ENCODE results near the gene C17orf67. TPM values are rescaled to one million over a fixed set of nuclear protein-coding genes. Genes with fewer than 3 reads are reported as not detected.

The C17orf67 gene
- total RNA-seq, 1 donor: 0.86 TPM

GRCh38 chr17:56793531-56793930, 40.2 kb downstream of the C17orf67 start:
- no peak for TF ChIP-seq CTCF (IDR thresholded peaks at IDR 0.05; ENCODE audit: insufficient read depth, low read depth, low read length)
- H3K4me3 ChIP-seq (ENCODE audit: low read depth, low read length): no peak overlapping the region
- DNase-seq (ENCODE audit: low read depth): no peak

GRCh38 chr17:56792267-56792666, 41.5 kb downstream of the C17orf67 start:
- no peak for TF ChIP-seq CTCF (IDR thresholded peaks at IDR 0.05; ENCODE audit: insufficient read depth, low read depth, low read length)
- H3K4me3 ChIP-seq (ENCODE audit: low read depth, low read length): no peak overlapping the region
- no peak for DNase-seq (ENCODE audit: low read depth)

- TF ChIP-seq CTCF (IDR thresholded peaks at IDR 0.05; ENCODE audit: insufficient read depth, low read depth, low read length): no peak
- no peak overlapping the region for H3K4me3 ChIP-seq (ENCODE audit: low read depth, low read length)
- peak; percentile 97 for DNase-seq (ENCODE audit: low read depth)
Measured at GRCh38 chr17:56786989-56787482, 46.7 kb downstream of the C17orf67 start.

- no peak overlapping the region for H3K4me3 ChIP-seq (ENCODE audit: low read depth, low read length)
- DNase-seq (ENCODE audit: low read depth): no peak
- no peak for TF ChIP-seq CTCF (IDR thresholded peaks at IDR 0.05; ENCODE audit: insufficient read depth, low read depth, low read length)
Measured at GRCh38 chr17:56785997-56786680, 47.6 kb downstream of the C17orf67 start.

- DNase-seq (ENCODE audit: low read depth): peak; percentile 46
- H3K4me3 ChIP-seq (ENCODE audit: low read depth, low read length): no peak overlapping the region
- TF ChIP-seq CTCF (IDR thresholded peaks at IDR 0.05; ENCODE audit: insufficient read depth, low read depth, low read length): no peak
Measured at GRCh38 chr17:56785405-56785804, 48.3 kb downstream of the C17orf67 start.

GRCh38 chr17:56782338-56782737, 51.4 kb downstream of the C17orf67 start:
- TF ChIP-seq CTCF (IDR thresholded peaks at IDR 0.05; ENCODE audit: insufficient read depth, low read depth, low read length): no peak
- H3K4me3 ChIP-seq (ENCODE audit: low read depth, low read length): no peak overlapping the region
- DNase-seq (ENCODE audit: low read depth): no peak

GRCh38 chr17:56781906-56782305, 51.8 kb downstream of the C17orf67 start:
- DNase-seq (ENCODE audit: low read depth): no peak
- H3K4me3 ChIP-seq (ENCODE audit: low read depth, low read length): no peak overlapping the region
- TF ChIP-seq CTCF (IDR thresholded peaks at IDR 0.05; ENCODE audit: insufficient read depth, low read depth, low read length): no peak

All from fibroblast of villous mesenchyme (primary cell).